NK-92 (cell line): ENCODE data around the gene ALDH3B1.

Source experiments
- DNase-seq: peaks from one replicate; lab custom pipeline; 2025; ENCODE audit not compliant: unreplicated experiment; lab: John Stamatoyannopoulos, UW

Gene ALDH3B1

GRCh38 chr11:68043349-68044144 is 33.4 kb downstream of the ALDH3B1 start:
- DNase-seq: no peak

GRCh38 chr11:68044145-68044813 is 34.2 kb downstream of the ALDH3B1 start:
- no peak for DNase-seq

- no peak for DNase-seq
Observed at GRCh38 chr11:68044898-68045351, 34.8 kb downstream of the ALDH3B1 start.

- no peak for DNase-seq
Observed at GRCh38 chr11:68047437-68048290, 37.5 kb downstream of the ALDH3B1 start.

GRCh38 chr11:68048681-68049508 is 38.8 kb downstream of the ALDH3B1 start:
- DNase-seq: no peak

- DNase-seq: no peak
Observed at GRCh38 chr11:68049509-68050370, 39.6 kb downstream of the ALDH3B1 start.

- no peak for DNase-seq
Observed at GRCh38 chr11:68050371-68050841, 40.3 kb downstream of the ALDH3B1 start.

GRCh38 chr11:68051191-68052136 is 41.3 kb downstream of the ALDH3B1 start:
- no peak for DNase-seq

- DNase-seq: no peak
Observed at GRCh38 chr11:68052137-68052873, 42.2 kb downstream of the ALDH3B1 start.

- DNase-seq: no peak
Observed at GRCh38 chr11:68053117-68053516, 43.0 kb downstream of the ALDH3B1 start.

- DNase-seq: no peak
Observed at GRCh38 chr11:68053981-68054812, 44.1 kb downstream of the ALDH3B1 start.

GRCh38 chr11:68056317-68057285 is 46.5 kb downstream of the ALDH3B1 start:
- no peak for DNase-seq

- no peak for DNase-seq
Observed at GRCh38 chr11:68057807-68058206, 47.7 kb downstream of the ALDH3B1 start.

GRCh38 chr11:68061508-68061907 is 51.4 kb downstream of the ALDH3B1 start:
- DNase-seq: no peak

GRCh38 chr11:68064926-68065325 is 54.8 kb downstream of the ALDH3B1 start:
- no peak for DNase-seq

GRCh38 chr11:68065841-68066240 is 55.7 kb downstream of the ALDH3B1 start:
- no peak for DNase-seq
